Middle frontal gyrus (tissue), 1 donor: Measurements from ENCODE around the gene GALNT10.

Experiments used
- DNase-seq: peaks from one replicate; pipeline ENCODE4 v3.0.0-alpha.2; 2015; ENCODE audit warnings: low spot score; ENCODE audit errors: extremely low spot score

GALNT10 gene

DNA sequence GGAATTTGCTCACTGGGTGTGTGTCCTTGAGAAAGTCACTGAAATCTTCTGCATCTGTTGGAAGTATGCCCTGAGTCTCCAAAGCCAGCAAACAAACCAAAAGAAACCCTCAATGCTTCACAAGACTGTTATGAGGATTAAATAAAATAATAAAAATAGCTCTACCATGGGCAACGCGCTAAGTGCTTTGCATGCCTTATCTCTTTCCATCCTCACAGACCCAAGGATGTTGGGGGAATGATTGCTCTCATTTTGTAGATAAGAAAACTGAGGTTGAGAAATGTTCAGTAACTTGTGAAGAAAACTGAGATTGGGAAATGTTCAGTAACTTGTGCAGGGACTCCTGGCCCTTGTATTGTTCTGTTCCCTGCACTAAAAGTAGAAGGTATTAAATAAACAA, 279.6 kb downstream of the GALNT10 start:
- no peak for DNase-seq
